ENCODE measurements around the gene PRR3. TPM values are rescaled to one million over a fixed set of nuclear protein-coding genes. Genes with fewer than 3 reads are reported as not detected.
A peak's percentile ranks its signal among the peaks of the same experiment; 100 is the strongest.

PRR3 gene
- polyA plus RNA-seq, 3 donors: 2.8 to 7.1 (median 3.6) TPM

DNA sequence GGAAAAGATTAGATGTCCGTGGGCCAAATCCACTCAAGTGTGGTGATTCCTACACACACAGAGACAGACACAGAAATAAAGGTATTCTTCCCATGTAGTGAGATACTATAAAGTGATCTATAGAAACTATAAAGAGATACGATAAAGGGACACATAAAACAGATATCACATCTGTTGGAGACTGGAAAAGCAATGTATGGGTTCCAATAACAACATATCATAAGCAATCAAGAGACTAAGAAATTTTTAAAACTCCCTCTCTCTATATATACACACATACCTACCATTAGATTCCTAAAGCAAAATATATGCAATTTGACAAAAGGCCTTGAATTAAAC, 54.7 kb downstream of the PRR3 start:
- H4K20me1 ChIP-seq (ENCODE audit: insufficient read depth, low read length): peaks cover 92% of the 10 kb centered on the region
- no peak overlapping the region for H3K27ac ChIP-seq (ENCODE audit: low read depth in 1 of 2, low read length in 2 of 2)
- no peak for DNase-seq
- Mint-ChIP-seq H3K27me3 (ENCODE audit: low read depth in 3 of 3) (peaks cover 0 to 2% (median 0%) of the 10 kb centered on the region in 3 donors), H3K27ac (peak overlapping the region in 1 of 7 donors; percentile 80), H3K4me3 (no peak overlapping the region), H3K36me3 (peaks cover 56 to 67% of the 10 kb centered on the region in 2 donors), H3K9me3 (peaks cover 0 to 7% (median 4%) of the 10 kb centered on the region in 7 donors), H3K4me1 (peaks cover 34% of the 10 kb centered on the region)
- no CpG with 5 or more reads among the region's 2 CpGs for WGBS (ENCODE audit: insufficient coverage)
- H3K36me3 ChIP-seq (replicated peaks in 1 of 2; ENCODE audit: control insufficient read depth in 1 of 2, insufficient read depth in 2 of 2, low read length in 2 of 2): peaks cover 36 to 57% of the 10 kb centered on the region in 2 donors
- no peaks in the 10 kb centered on the region for H3K27me3 ChIP-seq (ENCODE audit: control insufficient read depth in 2 of 2, insufficient read depth in 2 of 2, low read length in 2 of 2)
- H3K9me3 ChIP-seq (replicated peaks in 1 of 2; ENCODE audit: control insufficient read depth in 1 of 2, insufficient read depth in 1 of 2, low read length in 2 of 2): no peaks in the 10 kb centered on the region
- no peak overlapping the region for H2AFZ ChIP-seq (ENCODE audit: insufficient read depth, low read depth, low read length, poor library complexity, severe bottlenecking)
- no peak overlapping the region for H3K4me3 ChIP-seq (replicated peaks in 1 of 3; ENCODE audit: low read depth in 2 of 3, low read length in 3 of 3)
- TF ChIP-seq, protein P1, sequence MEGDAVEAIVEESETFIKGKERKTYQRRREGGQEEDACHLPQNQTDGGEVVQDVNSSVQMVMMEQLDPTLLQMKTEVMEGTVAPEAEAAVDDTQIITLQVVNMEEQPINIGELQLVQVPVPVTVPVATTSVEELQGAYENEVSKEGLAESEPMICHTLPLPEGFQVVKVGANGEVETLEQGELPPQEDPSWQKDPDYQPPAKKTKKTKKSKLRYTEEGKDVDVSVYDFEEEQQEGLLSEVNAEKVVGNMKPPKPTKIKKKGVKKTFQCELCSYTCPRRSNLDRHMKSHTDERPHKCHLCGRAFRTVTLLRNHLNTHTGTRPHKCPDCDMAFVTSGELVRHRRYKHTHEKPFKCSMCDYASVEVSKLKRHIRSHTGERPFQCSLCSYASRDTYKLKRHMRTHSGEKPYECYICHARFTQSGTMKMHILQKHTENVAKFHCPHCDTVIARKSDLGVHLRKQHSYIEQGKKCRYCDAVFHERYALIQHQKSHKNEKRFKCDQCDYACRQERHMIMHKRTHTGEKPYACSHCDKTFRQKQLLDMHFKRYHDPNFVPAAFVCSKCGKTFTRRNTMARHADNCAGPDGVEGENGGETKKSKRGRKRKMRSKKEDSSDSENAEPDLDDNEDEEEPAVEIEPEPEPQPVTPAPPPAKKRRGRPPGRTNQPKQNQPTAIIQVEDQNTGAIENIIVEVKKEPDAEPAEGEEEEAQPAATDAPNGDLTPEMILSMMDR (IDR thresholded peaks at IDR 0.05): no peak
- peaks cover 73% of the 10 kb centered on the region for H3K79me2 ChIP-seq (ENCODE audit: insufficient read depth, low read length)
- peaks cover 19 to 28% of the 10 kb centered on the region in 2 donors for H3K4me1 ChIP-seq (ENCODE audit: control insufficient read depth in 1 of 2, insufficient read depth in 2 of 2, low read length in 2 of 2)
- intact Hi-C loops (cut with micrococcal nuclease): loop anchor here (5.0 kb wide), 2 partner anchors 35 to 120 kb away; no protein-coding TSS in a partner anchor
- H3K9ac ChIP-seq (ENCODE audit: insufficient read depth, low read length, poor library complexity, severe bottlenecking): no peak overlapping the region
- H3K4me2 ChIP-seq (replicated peaks; ENCODE audit: extremely low read depth, low read length, poor library complexity, severe bottlenecking): no peak overlapping the region

DNA sequence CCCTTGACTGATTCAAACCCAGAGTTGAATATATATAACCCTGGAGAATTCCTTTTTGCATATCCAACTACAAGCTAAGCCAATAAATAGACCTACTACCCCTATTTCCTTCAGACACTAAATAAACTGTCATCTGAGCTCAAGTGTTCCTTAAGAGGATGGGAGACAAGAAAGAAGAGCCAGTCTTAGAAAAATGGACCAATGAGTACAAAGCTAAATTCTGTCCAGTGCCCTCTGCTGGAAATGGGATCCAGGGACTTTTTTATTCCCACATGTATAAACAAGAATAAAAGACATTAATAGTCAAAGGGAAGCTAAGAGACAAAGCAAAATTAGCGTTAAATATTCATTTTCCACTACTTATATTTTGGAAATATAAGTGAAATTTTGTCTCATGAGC, 55.1 kb downstream of the PRR3 start:
- no peak overlapping the region for H3K9ac ChIP-seq (ENCODE audit: insufficient read depth, low read length, poor library complexity, severe bottlenecking)
- TF ChIP-seq, protein P1 (IDR thresholded peaks at IDR 0.05): no peak
- H3K4me1 ChIP-seq (ENCODE audit: control insufficient read depth in 1 of 2, insufficient read depth in 2 of 2, low read length in 2 of 2): peaks cover 19 to 28% of the 10 kb centered on the region in 2 donors
- H3K27me3 ChIP-seq (ENCODE audit: control insufficient read depth in 2 of 2, insufficient read depth in 2 of 2, low read length in 2 of 2): no peaks in the 10 kb centered on the region
- peak overlapping the region in 3 of 7 donors; percentile 46 to 80 (median 53) for H3K27ac Mint-ChIP-seq
- intact Hi-C loops (cut with micrococcal nuclease): loop anchor here (5.0 kb wide), 2 partner anchors 35 to 120 kb away; no protein-coding TSS in a partner anchor
- no peak overlapping the region for H3K27ac ChIP-seq (ENCODE audit: low read depth in 1 of 2, low read length in 2 of 2)
- peaks cover 57 to 67% of the 10 kb centered on the region in 2 donors for H3K36me3 Mint-ChIP-seq
- no peak overlapping the region for H3K4me2 ChIP-seq (replicated peaks; ENCODE audit: extremely low read depth, low read length, poor library complexity, severe bottlenecking)
- no peak overlapping the region for H2AFZ ChIP-seq (ENCODE audit: insufficient read depth, low read depth, low read length, poor library complexity, severe bottlenecking)
- no peaks in the 10 kb centered on the region for H3K9me3 ChIP-seq (replicated peaks in 1 of 2; ENCODE audit: control insufficient read depth in 1 of 2, insufficient read depth in 1 of 2, low read length in 2 of 2)
- peaks cover 34% of the 10 kb centered on the region for H3K4me1 Mint-ChIP-seq
- H3K9me3 Mint-ChIP-seq: peaks cover 0 to 9% (median 5%) of the 10 kb centered on the region in 7 donors
- no peak overlapping the region for H3K4me3 ChIP-seq (replicated peaks in 1 of 3; ENCODE audit: low read depth in 2 of 3, low read length in 3 of 3)
- peaks cover 77% of the 10 kb centered on the region for H3K79me2 ChIP-seq (ENCODE audit: insufficient read depth, low read length)
- H3K27me3 Mint-ChIP-seq (ENCODE audit: low read depth in 3 of 3): peaks cover 0 to 5% (median 0%) of the 10 kb centered on the region in 3 donors
- peaks cover 90% of the 10 kb centered on the region for H4K20me1 ChIP-seq (ENCODE audit: insufficient read depth, low read length)
- peaks cover 32 to 54% of the 10 kb centered on the region in 2 donors for H3K36me3 ChIP-seq (replicated peaks in 1 of 2; ENCODE audit: control insufficient read depth in 1 of 2, insufficient read depth in 2 of 2, low read length in 2 of 2)
- no peak for DNase-seq
- no CpG with 5 or more reads among the region's 1 CpG for WGBS (ENCODE audit: insufficient coverage)
- H3K4me3 Mint-ChIP-seq: no peak overlapping the region

All from CD14-positive monocyte (primary cell).